SK-N-MC (cell line): Measurements from ENCODE around the gene HNRNPC.
"Not testable (repeated sequence)": the region's sequence is repeated elsewhere in the genome, so short reads cannot be mapped to it uniquely, and the experiment has no call there.

ENCODE experiments used
- DNase-seq: peaks from one replicate; pipeline ENCODE4 v3.0.0-alpha.2; 2011; ENCODE audit warnings: low read depth, low spot score
- H3K27ac ChIP-seq: fragments of 200-600 bp; sonication (generic); 2 replicates; pipeline ENCODE4 v1.5.1; 2016; ENCODE audit warnings: mixed run types
- H3K36me3 ChIP-seq: fragments of 200-600 bp; sonication (generic); 2 replicates; pipeline ENCODE4 v1.6.1; 2017; ENCODE audit warnings: antibody characterized with exemption, low read length, mixed read lengths; ENCODE audit not compliant: insufficient read depth
- H3K4me3 ChIP-seq: fragments of 200-600 bp; sonication (generic); 2 replicates; pipeline ENCODE4 v1.5.1; 2016
- H3K9ac ChIP-seq: fragments of 200-600 bp; sonication (generic); 2 replicates; pipeline ENCODE4 v1.8.0; 2017; ENCODE audit warnings: mixed run types, mixed read lengths; ENCODE audit not compliant: insufficient read length
- H3K9me3 ChIP-seq: fragments of 200-600 bp; sonication (generic); 2 replicates; pipeline ENCODE4 v1.6.1; 2017; ENCODE audit warnings: low read depth, mild to moderate bottlenecking, antibody characterized with exemption, low read length, moderate library complexity, mixed read lengths
- EZH2 ChIP-seq: fragments of 200-600 bp; sonication (generic); IDR thresholded peaks from one replicate; pipeline ENCODE4 v1.6.1; 2017; ENCODE audit warnings: antibody characterized with exemption
- FOXP2 ChIP-seq: optimal IDR thresholded peaks from 2 replicates; pipeline ENCODE3; 2011; ENCODE audit warnings: mild to moderate bottlenecking, moderate library complexity; ENCODE audit not compliant: insufficient read depth; ENCODE audit errors: extremely low read length, control extremely low read depth
- POLR2AphosphoS5 ChIP-seq: IDR thresholded peaks from 2 replicates; pipeline ENCODE4 v1.6.1; 2012; ENCODE audit warnings: mild to moderate bottlenecking, low read depth, low read length, borderline replicate concordance

The HNRNPC gene

GRCh38 chr14:21191261-21191808 is 77.9 kb downstream of the HNRNPC start:
- Histone ChIP-seq H3K9me3 (no peaks in the 10 kb centered on the region), H3K27ac (no peak overlapping the region), H3K36me3 (no peaks in the 10 kb centered on the region), H3K9ac (no peak overlapping the region), H3K4me3 (peak overlapping the region; percentile 75)
- no peak for DNase-seq
- TF ChIP-seq EZH2 (no peak), POLR2AphosphoS5 (no peak), FOXP2 (no peak)

- Histone ChIP-seq H3K4me3 (no peak overlapping the region), H3K9me3 (no peaks in the 10 kb centered on the region), H3K36me3 (no peaks in the 10 kb centered on the region), H3K9ac (no peak overlapping the region), H3K27ac (no peak overlapping the region)
- no peak for DNase-seq
- no peak for TF ChIP-seq FOXP2
- TF ChIP-seq POLR2AphosphoS5: no peak
- no peak for TF ChIP-seq EZH2
Observed at GRCh38 chr14:21185491-21185890, 83.8 kb downstream of the HNRNPC start.

GRCh38 chr14:21184254-21184653 is 85.0 kb downstream of the HNRNPC start:
- TF ChIP-seq EZH2: no peak
- TF ChIP-seq FOXP2: no peak
- no peak for TF ChIP-seq POLR2AphosphoS5
- Histone ChIP-seq H3K9me3 (no peaks in the 10 kb centered on the region), H3K9ac (no peak overlapping the region), H3K36me3 (no peaks in the 10 kb centered on the region), H3K4me3 (no peak overlapping the region), H3K27ac (no peak overlapping the region)
- DNase-seq: no peak

- Histone ChIP-seq H3K4me3 (no peak overlapping the region), H3K27ac (no peak overlapping the region), H3K36me3 (no peaks in the 10 kb centered on the region), H3K9ac (no peak overlapping the region), H3K9me3 (no peaks in the 10 kb centered on the region)
- TF ChIP-seq EZH2 (no peak), FOXP2 (no peak), POLR2AphosphoS5 (no peak)
- no peak for DNase-seq
Observed at GRCh38 chr14:21182166-21182565, 87.1 kb downstream of the HNRNPC start.

GRCh38 chr14:21171128-21171527 is 98.1 kb downstream of the HNRNPC start:
- no peaks in the 10 kb centered on the region for H3K36me3 ChIP-seq
- TF ChIP-seq FOXP2 (no peak), EZH2 (no peak), POLR2AphosphoS5 (no peak)
- no peak overlapping the region for H3K4me3 ChIP-seq
- no peak overlapping the region for H3K27ac ChIP-seq
- DNase-seq: no peak
- no peaks in the 10 kb centered on the region for H3K9me3 ChIP-seq
- H3K9ac ChIP-seq: no peak overlapping the region

DNA sequence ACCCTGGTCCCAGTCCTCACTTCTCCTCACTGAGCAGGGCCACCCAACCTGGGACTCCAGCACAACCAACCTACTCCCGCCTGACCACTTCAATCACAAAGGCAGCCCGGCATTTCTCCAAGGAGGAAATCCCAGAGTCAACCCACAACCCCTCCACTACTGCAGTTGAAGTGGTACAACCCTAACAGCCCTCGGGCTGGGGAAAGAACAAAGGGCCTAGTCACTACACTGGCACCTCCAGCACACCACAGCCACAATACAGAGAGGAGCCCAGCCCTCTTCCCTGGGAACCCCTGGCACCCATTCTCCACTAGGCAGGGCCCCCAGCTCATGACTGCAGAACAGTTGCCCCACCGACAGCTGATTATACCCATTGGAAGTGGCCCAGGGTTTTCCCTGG is 99.7 kb downstream of the HNRNPC start:
- Histone ChIP-seq H3K36me3 (no peaks in the 10 kb centered on the region), H3K9ac (no peak overlapping the region), H3K27ac (no peak overlapping the region), H3K9me3 (no peaks in the 10 kb centered on the region), H3K4me3 (no peak overlapping the region)
- no peak for DNase-seq
- no peak for TF ChIP-seq FOXP2
- no peak for TF ChIP-seq EZH2
- TF ChIP-seq POLR2AphosphoS5: no peak

DNA sequence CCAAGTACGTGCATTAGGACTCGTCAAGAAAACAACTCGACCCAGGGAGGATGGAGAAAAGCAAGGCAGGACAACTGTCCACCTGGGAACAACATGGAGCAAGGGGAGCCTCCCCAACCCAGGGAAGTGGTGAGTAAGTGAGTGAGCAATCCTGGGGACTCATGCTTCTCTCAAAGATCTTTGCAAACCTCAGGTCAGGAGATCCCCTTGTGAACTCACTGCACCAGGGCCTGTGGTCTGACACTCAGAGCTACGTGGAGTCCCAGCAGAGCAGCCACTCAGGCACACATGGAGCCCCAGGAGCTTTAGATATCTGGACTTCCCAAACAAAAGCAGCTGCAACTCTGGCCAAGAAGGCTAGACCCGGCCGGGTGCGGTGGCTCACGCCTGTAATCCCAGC is 101.2 kb downstream of the HNRNPC start:
- TF ChIP-seq POLR2AphosphoS5 (no peak), FOXP2 (no peak), EZH2 (no peak)
- no peaks in the 10 kb centered on the region for H3K9me3 ChIP-seq
- H3K27ac ChIP-seq: no peak overlapping the region
- H3K9ac ChIP-seq: no peak overlapping the region
- no peak overlapping the region for H3K4me3 ChIP-seq
- H3K36me3 ChIP-seq: no peaks in the 10 kb centered on the region
- no peak for DNase-seq

DNA sequence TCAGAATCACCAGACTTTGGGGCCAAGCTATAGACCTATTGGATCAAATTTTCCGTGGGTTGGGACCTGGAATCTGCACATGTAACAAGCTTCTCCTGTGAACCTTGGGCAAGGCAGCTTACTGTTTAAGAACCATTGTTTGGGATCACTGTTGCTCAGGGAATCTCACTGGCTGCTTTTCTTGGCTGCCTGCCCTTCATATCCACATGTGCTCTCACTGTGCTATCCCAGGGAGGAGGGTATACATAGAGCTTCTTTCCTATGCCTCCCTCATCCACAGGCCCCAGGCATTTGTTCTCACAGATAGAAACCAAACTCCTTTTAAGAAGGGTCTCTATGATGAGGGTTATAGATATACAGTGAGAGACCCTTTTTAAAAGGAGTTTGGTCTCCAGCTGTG is 103.6 kb downstream of the HNRNPC start:
- H3K36me3 ChIP-seq, H3K9ac ChIP-seq, H3K4me3 ChIP-seq, DNase-seq, H3K9me3 ChIP-seq, H3K27ac ChIP-seq: not testable (repeated sequence)

DNA sequence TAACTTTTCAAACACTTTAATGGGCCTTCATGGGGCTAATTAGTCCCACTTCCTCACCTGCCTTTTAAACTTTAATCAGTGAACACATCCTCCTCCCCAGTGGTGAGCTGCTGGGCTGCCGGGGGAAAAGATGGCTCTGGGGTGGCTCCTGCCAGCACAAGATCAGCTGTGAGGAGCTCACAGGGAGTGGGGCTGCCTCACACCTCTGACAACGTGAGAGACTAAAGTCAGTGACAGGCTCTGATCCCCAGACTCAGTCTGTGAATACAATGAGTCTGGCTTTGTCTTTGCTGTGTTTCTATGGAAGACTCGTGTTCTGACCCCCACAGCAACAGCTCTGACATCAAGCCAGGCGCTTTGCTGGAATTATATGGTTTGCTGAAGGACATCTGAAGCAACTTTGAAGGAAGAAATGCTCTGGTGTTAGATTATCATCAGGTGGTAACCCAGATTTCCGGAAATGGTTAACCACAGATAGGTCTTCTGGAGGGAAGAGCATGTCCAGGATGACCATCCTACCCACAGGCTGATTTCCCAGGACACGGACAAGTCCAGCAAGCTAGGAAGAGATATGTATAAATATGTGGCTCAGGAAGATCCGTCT is 104.1 kb downstream of the HNRNPC start:
- H3K36me3 ChIP-seq, H3K4me3 ChIP-seq, H3K27ac ChIP-seq, H3K9ac ChIP-seq, H3K9me3 ChIP-seq, DNase-seq: not testable (repeated sequence)
